Endothelial cell of umbilical vein (primary cell): ENCODE results near the gene ROCK2. TPM values are rescaled to one million over a fixed set of nuclear protein-coding genes. Genes with fewer than 3 reads are reported as not detected.

Experiments used
- BruUV-seq: library from RNA; stranded (reverse); fragments of 400-500 nt; replicated peaks from 2 replicates; lab custom pipeline; 2021; lab: Mats Ljungman, UMichigan
- CTCF ChIA-PET: fragments of 300-600, 350-600 bp; sonication (Branson Sonifier 250); formaldehyde crosslinking; loops from one replicate; lab custom pipeline; 2021; ENCODE audit warnings: antibody characterized with exemption, inconsistent platforms; lab: Charles Lee
- POLR2A ChIA-PET: fragments of 300-600, 350-600 bp; sonication (Branson Sonifier 250); formaldehyde crosslinking; loops from one replicate; lab custom pipeline; 2021; ENCODE audit warnings: antibody characterized with exemption, inconsistent platforms; lab: Charles Lee
- DNase-seq: peaks from one replicate; pipeline ENCODE4 v3.0.0-alpha.2; 2011; ENCODE audit warnings: low read depth, low spot score
- FAIRE-seq: peaks from 2 replicates; lab custom pipeline; 2011; peaks lifted over from hg19 to GRCh38; lab: Jason Lieb, UNC
- H2AFZ ChIP-seq: 2 replicates; pipeline ENCODE4 v1.6.0; 2012; ENCODE audit warnings: low read depth, low read length, control low read depth, inconsistent platforms
- H3K27ac ChIP-seq: 2 replicates; pipeline ENCODE4 v1.5.1; 2011; ENCODE audit warnings: low read depth, mild to moderate bottlenecking, control low read depth, low read length, moderate library complexity; ENCODE audit not compliant: insufficient read depth
- H3K27me3 ChIP-seq, 2 experiments: 2 replicates each; pipeline versions ENCODE4 v1.6.0 to v1.6.1; 2011; ENCODE audit warnings: low read length in 2 of 2, mixed read lengths in 1 of 2; ENCODE audit not compliant: control insufficient read depth in 2 of 2, insufficient read depth in 2 of 2
- H3K36me3 ChIP-seq, 2 experiments: 2 replicates in 1 of 2; 3 replicates in 1 of 2; pipeline ENCODE4 v1.5.1; 2011; ENCODE audit warnings: low read length in 2 of 2, mild to moderate bottlenecking in 1 of 2, moderate library complexity in 1 of 2; ENCODE audit not compliant: control insufficient read depth in 2 of 2, insufficient read depth in 2 of 2; ENCODE audit errors: extremely low read depth in 1 of 2
- H3K4me1 ChIP-seq: 3 replicates; pipeline ENCODE4 v1.5.1; 2011; ENCODE audit warnings: mild to moderate bottlenecking, low read length; ENCODE audit not compliant: control insufficient read depth, insufficient read depth; ENCODE audit errors: extremely low read depth
- H3K4me2 ChIP-seq: 2 replicates; pipeline ENCODE4 v1.6.1; 2011; ENCODE audit warnings: low read length, control low read depth, mixed read lengths; ENCODE audit not compliant: insufficient read depth
- H3K4me3 ChIP-seq, 3 experiments: fragments of 200-600 bp in 1 of 3; sonication (generic), shearing (Covaris generic) in 1 of 3; replicated peaks in 1 of 3; 2 replicates each; pipeline ENCODE4 v1.5.1; 2011 to 2016; ENCODE audit warnings: control low read depth in 3 of 3, low read length in 3 of 3, mild to moderate bottlenecking in 2 of 3, inconsistent platforms in 1 of 3, low read depth in 1 of 3, moderate library complexity in 1 of 3; ENCODE audit not compliant: insufficient read depth in 1 of 3
- H3K79me2 ChIP-seq: 2 replicates; pipeline ENCODE4 v1.6.0; 2012; ENCODE audit warnings: low read length, inconsistent platforms; ENCODE audit not compliant: control insufficient read depth, insufficient read depth
- H3K9ac ChIP-seq: replicated peaks from 2 replicates; pipeline ENCODE3; 2011; ENCODE audit warnings: low read length, control low read depth; ENCODE audit not compliant: insufficient read depth; ENCODE audit errors: extremely low read depth
- H3K9me1 ChIP-seq: replicated peaks from 3 replicates; pipeline ENCODE4 v1.6.0; 2011; ENCODE audit warnings: mild to moderate bottlenecking, low read length; ENCODE audit not compliant: control insufficient read depth, insufficient read depth; ENCODE audit errors: extremely low read depth
- H3K9me3 ChIP-seq: replicated peaks from 2 replicates; pipeline ENCODE4 v1.5.1; 2012; ENCODE audit warnings: low read length, inconsistent platforms; ENCODE audit not compliant: control insufficient read depth, insufficient read depth
- H4K20me1 ChIP-seq: replicated peaks from 2 replicates; pipeline ENCODE3; 2011; ENCODE audit warnings: mild to moderate bottlenecking, low read length; ENCODE audit not compliant: control insufficient read depth, insufficient read depth; ENCODE audit errors: extremely low read depth
- EZH2 ChIP-seq: IDR thresholded peaks from 2 replicates; pipeline ENCODE4 v1.6.1; 2012; ENCODE audit warnings: borderline replicate concordance, low read depth, mild to moderate bottlenecking, moderate library complexity, low read length, inconsistent platforms; ENCODE audit not compliant: severe bottlenecking
- JUN ChIP-seq: IDR thresholded peaks from 2 replicates; pipeline ENCODE4 v1.6.1; 2011; ENCODE audit warnings: borderline replicate concordance, low read depth; ENCODE audit not compliant: insufficient read length, insufficient read depth
- MYC ChIP-seq: IDR thresholded peaks from one replicate; pipeline ENCODE4 v1.6.1; 2011; ENCODE audit warnings: mild to moderate bottlenecking, low read depth, low read length
- POLR2A ChIP-seq: IDR thresholded peaks from 2 replicates; pipeline ENCODE4 v1.6.1; 2012; ENCODE audit warnings: low read depth, mild to moderate bottlenecking, control low read depth, low read length
- POLR2AphosphoS5 ChIP-seq: IDR thresholded peaks from 2 replicates; pipeline ENCODE4 v1.6.1; 2012; ENCODE audit warnings: low read depth, mild to moderate bottlenecking, control low read depth, low read length, moderate library complexity; ENCODE audit not compliant: insufficient read depth
- dilution Hi-C: fragments of 300-500 bp; cut with MboI; formaldehyde crosslinking; loops from one replicate; pipeline ENCODE4 v1.15.0; 2019; ENCODE audit warnings: low sequenced_read_pairs; ENCODE audit not compliant: extremely low pct_ligation_motif_present
- intact Hi-C: fragments of 100-400 bp; cut with micrococcal nuclease; formaldehyde crosslinking; loops from one replicate; pipeline ENCODE4 v1.10.0; 2022
- polyA plus RNA-seq, 4 experiments: library from polyadenylated mRNA; depleted of rRNA in 3 of 4; stranded (reverse) in 3 of 4; unstranded in 1 of 4; fragments of >200 nt; gene quantifications; 2 replicates each; pipeline versions ENCODE4 v1.2.1 to v1.2.3, GENCODE V29; 2011 to 2012; ENCODE audit warnings: missing spikeins in 1 of 4
- total RNA-seq: library from RNA; stranded (reverse); gene quantifications from 2 replicates; pipeline ENCODE4 v1.2.3, GENCODE V29; 2021
- TF ChIP-seq, protein P1 (sequence below): IDR thresholded peaks from 2 replicates; pipeline ENCODE4 v1.6.1; 2011; ENCODE audit not compliant: insufficient read depth, insufficient read length
- TF ChIP-seq, protein P2 (sequence below), 2 donors: IDR thresholded peaks; 1 replicate in 1 of 2; 2 replicates in 1 of 2; pipeline ENCODE4 v1.5.1; 2011; ENCODE audit warnings: low read length in 2 of 2, mild to moderate bottlenecking in 2 of 2, moderate library complexity in 2 of 2, control low read depth in 1 of 2, inconsistent platforms in 1 of 2, low read depth in 1 of 2; ENCODE audit not compliant: insufficient read depth in 1 of 2; ENCODE audit errors: extremely low read depth in 1 of 2

ROCK2 gene
- total and polyA plus RNA-seq, 2 donors (not counting 3 experiments of a cell fraction or from before 2014, with no cell fraction given), result 5.2 to 56.5 TPM

GRCh38 chr2:11186145-11186544 lies 158.3 kb downstream of the ROCK2 start:
- no TSS peak for BruUV-seq
- Histone ChIP-seq H3K4me3 (no peak overlapping the region), H3K27ac (no peak overlapping the region), H3K36me3 (peaks cover 0 to 7% of the 10 kb centered on the region in 2 experiments), H3K9ac (no peak overlapping the region), H4K20me1 (no peaks in the 10 kb centered on the region), H3K4me2 (no peak overlapping the region), H3K9me3 (no peaks in the 10 kb centered on the region), H2AFZ (no peak overlapping the region), H3K4me1 (peaks cover 9% of the 10 kb centered on the region), H3K27me3 (no peaks in the 10 kb centered on the region), H3K9me1 (no peaks in the 10 kb centered on the region), H3K79me2 (no peaks in the 10 kb centered on the region)
- TF ChIP-seq, protein P1, sequence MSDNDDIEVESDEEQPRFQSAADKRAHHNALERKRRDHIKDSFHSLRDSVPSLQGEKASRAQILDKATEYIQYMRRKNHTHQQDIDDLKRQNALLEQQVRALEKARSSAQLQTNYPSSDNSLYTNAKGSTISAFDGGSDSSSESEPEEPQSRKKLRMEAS, result no peak
- TF ChIP-seq, protein P2, sequence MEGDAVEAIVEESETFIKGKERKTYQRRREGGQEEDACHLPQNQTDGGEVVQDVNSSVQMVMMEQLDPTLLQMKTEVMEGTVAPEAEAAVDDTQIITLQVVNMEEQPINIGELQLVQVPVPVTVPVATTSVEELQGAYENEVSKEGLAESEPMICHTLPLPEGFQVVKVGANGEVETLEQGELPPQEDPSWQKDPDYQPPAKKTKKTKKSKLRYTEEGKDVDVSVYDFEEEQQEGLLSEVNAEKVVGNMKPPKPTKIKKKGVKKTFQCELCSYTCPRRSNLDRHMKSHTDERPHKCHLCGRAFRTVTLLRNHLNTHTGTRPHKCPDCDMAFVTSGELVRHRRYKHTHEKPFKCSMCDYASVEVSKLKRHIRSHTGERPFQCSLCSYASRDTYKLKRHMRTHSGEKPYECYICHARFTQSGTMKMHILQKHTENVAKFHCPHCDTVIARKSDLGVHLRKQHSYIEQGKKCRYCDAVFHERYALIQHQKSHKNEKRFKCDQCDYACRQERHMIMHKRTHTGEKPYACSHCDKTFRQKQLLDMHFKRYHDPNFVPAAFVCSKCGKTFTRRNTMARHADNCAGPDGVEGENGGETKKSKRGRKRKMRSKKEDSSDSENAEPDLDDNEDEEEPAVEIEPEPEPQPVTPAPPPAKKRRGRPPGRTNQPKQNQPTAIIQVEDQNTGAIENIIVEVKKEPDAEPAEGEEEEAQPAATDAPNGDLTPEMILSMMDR (IDR thresholded peaks at IDR 0.05; ENCODE audit: extremely low read depth in 1 of 2, insufficient read depth in 1 of 2, low read depth in 1 of 2, low read length in 2 of 2), result no peak
- TF ChIP-seq POLR2AphosphoS5 (no peak), MYC (no peak), JUN (no peak), POLR2A (no peak), EZH2 (no peak)
- ChIA-PET POLR2A (no interaction called here), CTCF (interaction anchor here (0.9 to 1.8 kb wide), 4 partner anchors 9 to 261 kb away, joined by 3 to 5 read pairs (median 4); no protein-coding TSS in a partner anchor)
- DNase-seq (no peak), FAIRE-seq (no peak)
- intact Hi-C loops, result no loop called here
- dilution Hi-C loops, result no loop called here
